ENCODE measurements around the gene MAPKAPK2. TPM values are rescaled to one million over a fixed set of nuclear protein-coding genes. Genes with fewer than 3 reads are reported as not detected.

MAPKAPK2 gene
- total RNA-seq, 1 experiment from 2014 or later, result 98.5 TPM

GRCh38 chr1:206662396-206663092 lies 22.2 kb upstream of the MAPKAPK2 start:
- no peak for ATAC-seq
- H2AFZ ChIP-seq (ENCODE audit: low read length), result no peak overlapping the region
- H3K9me3 ChIP-seq (ENCODE audit: low read length), result no peaks in the 10 kb centered on the region
- no peak overlapping the region for H3K9ac ChIP-seq (ENCODE audit: low read length)
- no peaks in the 10 kb centered on the region for H4K20me1 ChIP-seq (ENCODE audit: low read length)
- DNase-seq, result no peak
- no peak for TF ChIP-seq CTCF (conservative IDR thresholded peaks at IDR 0.05; ENCODE audit: low read depth, low read length)
- TF ChIP-seq EZH2phosphoT487 (IDR thresholded peaks at IDR 0.05; ENCODE audit: borderline replicate concordance, low read length), result no peak
- no peak for TF ChIP-seq EZH2 (IDR thresholded peaks at IDR 0.05; ENCODE audit: low read length, unreplicated experiment)
- no peaks in the 10 kb centered on the region for H3K79me2 ChIP-seq (ENCODE audit: low read length)
- peaks cover 16% of the 10 kb centered on the region; the same call in 1 of the 2 replicates for H3K27me3 ChIP-seq (ENCODE audit: low read length)
- no peaks in the 10 kb centered on the region for H3K36me3 ChIP-seq (ENCODE audit: low read depth, low read length)
- CTCF ChIA-PET, result interaction anchor here (0.6 to 3.4 kb wide), 10 partner anchors 9 to 172 kb away, joined by 3 to 83 read pairs (median 4); partner anchors contain the start of genes DYRK3 and EIF2D
- H3K4me2 ChIP-seq (ENCODE audit: low read length), result no peak overlapping the region
- H3F3A ChIP-seq (ENCODE audit: low read length, unreplicated experiment), result no peaks in the 10 kb centered on the region
- intact Hi-C loops (cut with micrococcal nuclease), result loop anchor here (5.0 kb wide), 1 partner anchor 155 kb away; the partner anchor contains the start of gene RASSF5
- POLR2A ChIA-PET (ENCODE audit: unreplicated experiment), result interaction anchor here (1.1 to 1.3 kb wide), 2 partner anchors 27 to 31 kb away, joined by 7 read pairs; partner anchors contain the start of gene DYRK3
- no peak overlapping the region for H3K27ac ChIP-seq (ENCODE audit: low read length)
- no peaks in the 10 kb centered on the region for H3K9me2 ChIP-seq (replicated peaks; ENCODE audit: low read length)
- no peak overlapping the region for H3K4me3 ChIP-seq (ENCODE audit: low read length)
- no TSS peak for BruUV-seq (replicated peaks)
- peaks cover 4% of the 10 kb centered on the region; the same call in 1 of the 2 replicates for H3K4me1 ChIP-seq (ENCODE audit: insufficient read depth, low read length)

GRCh38 chr1:206663362-206663761 lies 21.3 kb upstream of the MAPKAPK2 start:
- no peak overlapping the region for H3K9ac ChIP-seq (ENCODE audit: low read length)
- H4K20me1 ChIP-seq (ENCODE audit: low read length), result no peaks in the 10 kb centered on the region
- H3K27me3 ChIP-seq (ENCODE audit: low read length), result peaks cover 16% of the 10 kb centered on the region; the same call in 1 of the 2 replicates
- no peak for ATAC-seq
- no peak for DNase-seq
- no peaks in the 10 kb centered on the region for H3K79me2 ChIP-seq (ENCODE audit: low read length)
- no peak overlapping the region for H3K4me2 ChIP-seq (ENCODE audit: low read length)
- no peaks in the 10 kb centered on the region for H3F3A ChIP-seq (ENCODE audit: low read length, unreplicated experiment)
- TF ChIP-seq CTCF (conservative IDR thresholded peaks at IDR 0.05; ENCODE audit: low read depth, low read length) (no peak), EZH2 (IDR thresholded peaks at IDR 0.05; ENCODE audit: low read length, unreplicated experiment) (no peak), EZH2phosphoT487 (IDR thresholded peaks at IDR 0.05; ENCODE audit: borderline replicate concordance, low read length) (no peak)
- peak overlapping the region; percentile 47; the same call in 1 of the 2 replicates for H2AFZ ChIP-seq (ENCODE audit: low read length)
- no peaks in the 10 kb centered on the region for H3K36me3 ChIP-seq (ENCODE audit: low read depth, low read length)
- BruUV-seq (replicated peaks), result no TSS peak
- no peak overlapping the region for H3K4me3 ChIP-seq (ENCODE audit: low read length)
- H3K4me1 ChIP-seq (ENCODE audit: insufficient read depth, low read length), result peaks cover 4% of the 10 kb centered on the region; the same call in 1 of the 2 replicates
- H3K9me2 ChIP-seq (replicated peaks; ENCODE audit: low read length), result no peaks in the 10 kb centered on the region
- POLR2A ChIA-PET (ENCODE audit: unreplicated experiment), result interaction anchor here (0.6 to 1.3 kb wide), 4 partner anchors 14 to 371 kb away, joined by 3 to 7 read pairs (median 5); partner anchors contain the start of gene DYRK3
- intact Hi-C loops (cut with micrococcal nuclease), result loop anchor here (5.0 kb wide), 1 partner anchor 156 kb away; the partner anchor contains the start of gene RASSF5
- CTCF ChIA-PET, result interaction anchor here (0.6 to 3.4 kb wide), 16 partner anchors 8 to 173 kb away, joined by 3 to 83 read pairs (median 6); partner anchors contain the start of genes DYRK3 and EIF2D
- H3K27ac ChIP-seq (ENCODE audit: low read length), result no peak overlapping the region
- H3K9me3 ChIP-seq (ENCODE audit: low read length), result no peaks in the 10 kb centered on the region
